ENCODE results near the gene ZNRD2. TPM values are rescaled to one million over a fixed set of nuclear protein-coding genes. Genes with fewer than 3 reads are reported as not detected.
A peak's percentile ranks its signal among the peaks of the same experiment; 100 is the strongest.
"Not testable (repeated sequence)": the region's sequence is repeated elsewhere in the genome, so short reads cannot be mapped to it uniquely, and the experiment has no call there.

The ZNRD2 gene
- total RNA-seq, 4 donors from 2014 or later: 28.2 to 79.1 (median 41.3) TPM

- no peaks in the 10 kb centered on the region for H3K36me3 ChIP-seq
- 29 to 30% methylated on average over 5 of the region's 5 CpGs for WGBS, 2 donors
- DNase-seq: peak; percentile 76 to 78
- H3K4me1 ChIP-seq: peaks cover 52 to 59% of the 10 kb centered on the region in 2 donors
- peak overlapping the region; percentile 94 to 100 (median 97) for H3K27ac ChIP-seq
- H3K4me3 ChIP-seq (replicated peaks in 1 of 3): no peak overlapping the region
- no peaks in the 10 kb centered on the region for H3K9me3 ChIP-seq
- H3K27me3 ChIP-seq: no peaks in the 10 kb centered on the region
- no peak for TF ChIP-seq POLR2A (IDR thresholded peaks at IDR 0.05)
- TF ChIP-seq CTCF (IDR thresholded peaks at IDR 0.05): no peak
- intact Hi-C loops (cut with DNase I): no loop called here
Measured at GRCh38 chr11:65559951-65560537, 10.2 kb upstream of the ZNRD2 start.

- H3K4me3 ChIP-seq (replicated peaks in 1 of 3): no peak overlapping the region
- H3K27ac ChIP-seq: peak overlapping the region; percentile 94 to 100 (median 97)
- H3K27me3 ChIP-seq: no peaks in the 10 kb centered on the region
- intact Hi-C loops (cut with DNase I): no loop called here
- peak in 1 of 2 donors; percentile 51 for DNase-seq
- TF ChIP-seq CTCF (IDR thresholded peaks at IDR 0.05) (no peak), POLR2A (IDR thresholded peaks at IDR 0.05) (no peak)
- peaks cover 52 to 58% of the 10 kb centered on the region in 2 donors for H3K4me1 ChIP-seq
- H3K9me3 ChIP-seq: no peaks in the 10 kb centered on the region
- no peaks in the 10 kb centered on the region for H3K36me3 ChIP-seq
- WGBS, 2 donors: 34 to 42% methylated on average over 14 to 15 of the region's 15 CpGs
Measured at GRCh38 chr11:65560555-65561418, 9.5 kb upstream of the ZNRD2 start.

- no peak for DNase-seq
- Histone ChIP-seq H3K27ac (no peak overlapping the region), H3K4me3 (replicated peaks in 1 of 3) (no peak overlapping the region), H3K4me1 (peaks cover 52 to 57% of the 10 kb centered on the region in 2 donors), H3K36me3 (no peaks in the 10 kb centered on the region), H3K9me3 (no peaks in the 10 kb centered on the region), H3K27me3 (no peaks in the 10 kb centered on the region)
- 86 to 94% methylated on average over 7 of the region's 7 CpGs for WGBS, 2 donors
- intact Hi-C loops (cut with DNase I): no loop called here
- TF ChIP-seq CTCF (IDR thresholded peaks at IDR 0.05): no peak
Measured at GRCh38 chr11:65562020-65562419, 8.3 kb upstream of the ZNRD2 start.

GRCh38 chr11:65562788-65563187 lies 7.5 kb upstream of the ZNRD2 start:
- TF ChIP-seq CTCF (IDR thresholded peaks at IDR 0.05): no peak
- no peak for TF ChIP-seq POLR2A (IDR thresholded peaks at IDR 0.05)
- H3K36me3 ChIP-seq: no peaks in the 10 kb centered on the region
- H3K4me3 ChIP-seq (replicated peaks in 1 of 3): no peak overlapping the region
- no peaks in the 10 kb centered on the region for H3K27me3 ChIP-seq
- WGBS, 2 donors: 89 to 96% methylated on average over 9 of the region's 9 CpGs
- H3K9me3 ChIP-seq: no peaks in the 10 kb centered on the region
- no peak overlapping the region for H3K27ac ChIP-seq
- H3K4me1 ChIP-seq: peaks cover 48 to 57% of the 10 kb centered on the region in 2 donors
- no peak for DNase-seq
- intact Hi-C loops (cut with DNase I): no loop called here

GRCh38 chr11:65563601-65564000 lies 6.7 kb upstream of the ZNRD2 start:
- H3K4me1 ChIP-seq: peaks cover 47 to 63% of the 10 kb centered on the region in 2 donors
- TF ChIP-seq CTCF (IDR thresholded peaks at IDR 0.05) (no peak), POLR2A (IDR thresholded peaks at IDR 0.05) (no peak)
- 93 to 98% methylated on average over 4 of the region's 4 CpGs for WGBS, 2 donors
- H3K9me3 ChIP-seq: no peaks in the 10 kb centered on the region
- DNase-seq: no peak
- intact Hi-C loops (cut with DNase I): no loop called here
- no peaks in the 10 kb centered on the region for H3K36me3 ChIP-seq
- H3K27ac ChIP-seq: no peak overlapping the region
- no peak overlapping the region for H3K4me3 ChIP-seq (replicated peaks in 1 of 3)
- H3K27me3 ChIP-seq: no peaks in the 10 kb centered on the region

GRCh38 chr11:65564879-65565559 lies 5.3 kb upstream of the ZNRD2 start:
- H3K9me3 ChIP-seq; H3K27me3 ChIP-seq; DNase-seq; intact Hi-C loops (cut with DNase I); H3K4me3 ChIP-seq (replicated peaks in 1 of 3); H3K36me3 ChIP-seq: not testable (repeated sequence)
- Histone ChIP-seq H3K27ac (peak overlapping the region in 2 of 3 donors; percentile 18 to 64), H3K4me1 (peaks cover 44 to 57% of the 10 kb centered on the region in 2 donors)
- 65 to 67% methylated on average over 12 of the region's 12 CpGs for WGBS, 2 donors
